ENCODE results near the gene ERC2.

DNA sequence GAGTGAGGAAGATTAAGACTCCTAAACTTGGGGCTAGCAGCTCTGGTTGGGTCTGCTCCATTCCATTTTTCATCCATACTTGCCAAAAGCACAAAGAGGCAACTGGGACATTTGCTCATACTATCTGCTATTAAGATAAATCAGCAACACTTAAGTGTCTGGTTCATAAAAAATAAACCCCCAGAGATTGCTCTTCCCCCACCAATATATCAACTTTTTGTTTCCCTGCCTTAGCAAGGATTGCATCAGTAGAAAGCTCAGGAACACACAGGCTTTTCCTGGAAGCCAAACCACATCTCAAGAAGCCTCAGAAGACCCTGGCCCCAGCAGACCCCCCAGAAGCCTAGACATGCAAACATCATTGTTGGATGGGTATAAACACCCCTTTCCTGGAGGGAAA lies 748.8 kb downstream of the ERC2 start:
- no peak for TF ChIP-seq SPEN (CRISPR knock-in tag; IDR thresholded peaks at IDR 0.05; ENCODE audit: low read depth)
- no peak for TF ChIP-seq ZFP82 (CRISPR knock-in tag; IDR thresholded peaks at IDR 0.05; ENCODE audit: borderline replicate concordance)
- no peak for TF ChIP-seq NCOA1 (CRISPR knock-in tag; IDR thresholded peaks at IDR 0.05)
- TF ChIP-seq, protein P1, sequence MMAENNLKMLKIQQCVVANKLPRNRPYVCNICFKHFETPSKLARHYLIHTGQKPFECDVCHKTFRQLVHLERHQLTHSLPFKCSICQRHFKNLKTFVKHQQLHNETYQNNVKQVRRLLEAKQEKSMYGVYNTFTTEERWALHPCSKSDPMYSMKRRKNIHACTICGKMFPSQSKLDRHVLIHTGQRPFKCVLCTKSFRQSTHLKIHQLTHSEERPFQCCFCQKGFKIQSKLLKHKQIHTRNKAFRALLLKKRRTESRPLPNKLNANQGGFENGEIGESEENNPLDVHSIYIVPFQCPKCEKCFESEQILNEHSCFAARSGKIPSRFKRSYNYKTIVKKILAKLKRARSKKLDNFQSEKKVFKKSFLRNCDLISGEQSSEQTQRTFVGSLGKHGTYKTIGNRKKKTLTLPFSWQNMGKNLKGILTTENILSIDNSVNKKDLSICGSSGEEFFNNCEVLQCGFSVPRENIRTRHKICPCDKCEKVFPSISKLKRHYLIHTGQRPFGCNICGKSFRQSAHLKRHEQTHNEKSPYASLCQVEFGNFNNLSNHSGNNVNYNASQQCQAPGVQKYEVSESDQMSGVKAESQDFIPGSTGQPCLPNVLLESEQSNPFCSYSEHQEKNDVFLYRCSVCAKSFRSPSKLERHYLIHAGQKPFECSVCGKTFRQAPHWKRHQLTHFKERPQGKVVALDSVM (CRISPR knock-in tag; IDR thresholded peaks at IDR 0.05) = no peak
- no peak for TF ChIP-seq NFIB (CRISPR knock-in tag; IDR thresholded peaks at IDR 0.05; ENCODE audit: borderline replicate concordance)
- TF ChIP-seq GFI1 (CRISPR knock-in tag; IDR thresholded peaks at IDR 0.05; ENCODE audit: borderline replicate concordance) = no peak
- no peak for TF ChIP-seq CHCHD3 (CRISPR knock-in tag; IDR thresholded peaks at IDR 0.05)
- TF ChIP-seq ZNF10 (CRISPR knock-in tag; IDR thresholded peaks at IDR 0.05; ENCODE audit: borderline replicate concordance, low read depth) = no peak
- TF ChIP-seq ZNF431 (CRISPR knock-in tag; IDR thresholded peaks at IDR 0.05; ENCODE audit: borderline replicate concordance, low read depth) = no peak
